HL-60/S4 treated with phorbol 12-myristate 13-acetate at 8.2 ng/mL for 4 days and 3 days (cell line): ENCODE measurements around the gene NEXMIF.
"Not testable (repeated sequence)": the region's sequence is repeated elsewhere in the genome, so short reads cannot be mapped to it uniquely, and the experiment has no call there.

Source experiments
- in situ Hi-C: fragments of 300-500 bp; cut with MboI; formaldehyde crosslinking; loops from 2 replicates; pipeline ENCODE4 v1.15.0; 2022; ENCODE audit warnings: low sequenced_read_pairs

Gene NEXMIF

DNA sequence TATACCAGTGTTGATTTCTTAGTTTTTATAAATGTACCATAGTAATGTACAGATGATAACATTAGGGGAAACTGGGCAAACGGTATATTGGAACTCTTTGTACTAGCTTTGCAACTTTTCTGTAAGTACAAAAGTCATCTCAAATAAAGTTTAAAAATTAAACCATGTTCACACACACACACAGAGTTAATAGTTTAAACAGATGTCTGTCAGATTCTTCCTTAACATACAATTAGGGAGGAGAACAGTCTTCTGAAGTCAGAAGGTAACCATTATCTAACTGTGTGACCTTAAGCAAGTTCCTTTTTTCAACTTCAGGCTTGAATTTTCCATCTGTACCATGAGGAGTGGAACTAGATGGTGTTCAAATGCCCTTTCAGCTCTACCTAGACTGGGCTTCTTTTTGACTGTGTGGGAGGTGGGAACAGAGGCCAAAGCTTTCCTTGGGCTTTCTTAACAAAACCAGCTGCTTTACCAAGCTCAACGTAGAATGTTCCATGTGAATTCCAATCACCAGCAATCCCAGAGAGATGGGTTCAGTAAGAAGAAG lies 127.8 kb downstream of the NEXMIF start:
- in situ Hi-C loops, result no loop called here

DNA sequence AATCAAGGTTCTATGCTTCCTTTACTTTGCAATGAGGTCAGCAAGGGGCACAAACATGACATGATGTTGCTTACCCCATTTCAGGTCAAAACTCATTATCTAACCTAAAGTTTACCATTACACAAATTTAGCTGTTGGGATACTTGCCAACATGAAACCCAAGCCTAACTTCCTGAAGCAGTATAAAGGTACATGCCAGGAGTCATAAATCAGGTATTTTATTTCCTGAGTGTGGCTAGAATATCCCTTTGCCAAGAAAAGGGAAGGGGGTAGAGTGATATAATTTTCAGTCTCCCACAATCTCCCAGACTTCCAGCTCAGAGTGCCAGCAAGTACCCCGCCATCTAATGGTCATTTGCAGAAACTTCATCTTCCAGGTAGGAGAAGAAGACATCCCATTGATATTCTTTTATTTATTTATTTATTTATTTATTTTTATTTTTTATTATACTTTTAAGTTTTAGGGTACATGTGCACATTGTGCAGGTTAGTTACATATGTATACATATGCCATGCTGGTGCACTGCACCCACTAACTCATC lies 136.6 kb downstream of the NEXMIF start:
- in situ Hi-C loops, result no loop called here

DNA sequence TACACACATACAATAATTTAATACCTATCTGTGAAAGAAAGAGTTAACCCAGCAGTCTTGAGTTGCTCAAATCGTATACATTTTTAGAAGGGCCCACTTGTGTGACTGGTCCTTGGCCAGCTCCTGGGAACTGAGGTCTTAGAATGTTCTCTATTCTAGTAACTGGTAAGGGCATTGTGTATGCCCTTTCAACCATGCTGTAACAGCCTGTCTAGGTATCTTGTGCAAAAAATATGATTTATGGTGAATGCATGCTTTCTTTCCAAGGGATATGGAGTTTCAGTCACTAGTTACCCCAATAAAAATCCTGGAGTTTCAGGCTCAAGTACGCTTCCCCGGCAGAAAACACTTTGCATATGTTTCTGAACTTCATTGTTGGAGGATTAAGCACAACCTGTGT lies 140.6 kb downstream of the NEXMIF start:
- in situ Hi-C loops, result no loop called here

DNA sequence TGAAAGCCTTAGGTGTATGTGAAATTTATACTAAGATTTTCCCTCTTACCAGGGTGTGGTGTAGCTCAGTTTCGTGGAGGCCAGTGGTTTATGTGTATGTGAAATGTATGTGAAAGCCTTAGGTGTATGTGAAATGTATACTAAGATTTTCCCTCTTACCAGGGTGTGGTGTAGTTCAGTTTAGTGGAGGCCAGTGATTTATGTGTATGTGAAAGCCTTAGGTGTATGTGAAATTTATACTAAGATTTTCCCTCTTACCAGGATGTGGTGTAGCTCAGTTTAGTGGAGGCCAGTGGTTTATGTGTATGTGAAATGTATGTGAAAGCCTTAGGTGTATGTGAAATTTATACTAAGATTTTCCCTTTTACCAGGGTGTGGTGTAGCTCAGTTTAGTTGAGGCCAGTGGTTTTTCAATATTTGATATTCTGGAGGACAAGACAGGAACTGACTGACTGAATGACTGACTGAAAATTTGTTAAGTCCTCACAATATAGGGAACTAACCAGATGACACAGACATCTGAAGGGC lies 143.7 kb downstream of the NEXMIF start:
- in situ Hi-C loops, result no loop called here

DNA sequence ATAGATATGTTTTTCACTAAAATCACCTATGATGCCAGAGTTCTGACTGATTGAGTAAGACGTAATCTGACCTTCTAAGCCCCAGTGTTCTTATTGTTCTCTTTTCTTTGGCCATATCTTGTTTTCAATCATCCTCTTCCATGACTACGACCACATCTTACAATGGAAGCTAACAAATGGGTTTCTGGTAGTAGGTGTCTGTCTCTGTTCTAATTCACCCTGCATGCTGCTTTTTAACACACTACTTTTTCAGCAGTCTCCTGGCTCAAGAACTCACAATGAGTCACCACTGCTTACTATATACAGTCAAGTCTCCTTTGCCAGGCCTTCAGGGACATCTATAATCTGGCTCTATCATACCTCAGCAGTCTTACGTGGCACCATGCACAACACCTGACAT lies 146.1 kb downstream of the NEXMIF start:
- in situ Hi-C loops, result no loop called here

DNA sequence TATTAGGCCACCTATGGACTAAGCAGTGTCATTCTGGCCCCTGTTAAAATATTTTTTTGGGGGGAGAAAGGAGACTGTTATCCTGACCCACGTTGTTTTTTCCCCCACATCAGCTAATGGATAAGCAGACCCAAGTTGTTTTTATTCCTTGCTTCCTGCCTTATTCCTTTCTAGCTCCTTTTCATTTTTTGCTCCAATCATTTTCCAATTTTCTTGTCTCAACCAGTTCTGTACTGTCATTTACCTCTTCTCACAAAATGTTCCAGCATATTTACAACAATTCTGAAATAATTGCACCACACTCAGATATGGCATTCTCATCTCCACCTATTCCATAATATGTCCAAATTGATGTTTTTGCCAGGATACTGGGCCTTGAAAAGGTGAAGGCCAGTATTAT lies 150.3 kb downstream of the NEXMIF start:
- in situ Hi-C loops, result no loop called here

DNA sequence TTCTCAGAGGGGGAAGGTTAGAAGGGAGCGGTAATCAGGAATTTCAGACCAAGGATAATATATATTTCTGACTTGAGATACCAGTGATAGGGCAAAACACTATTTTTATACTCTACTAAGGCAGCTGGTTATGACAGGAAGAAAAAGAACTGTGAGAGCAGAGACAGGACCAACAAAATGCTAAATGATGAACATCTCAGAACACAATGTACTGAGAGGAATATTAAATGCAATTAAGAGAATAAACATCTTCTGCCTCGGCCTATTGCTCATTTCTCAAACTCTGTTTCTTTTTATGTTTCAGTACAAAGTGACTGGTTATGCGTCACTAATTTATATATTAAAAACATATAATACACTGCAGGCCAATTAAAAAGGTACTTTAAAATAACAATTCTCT lies 188.8 kb downstream of the NEXMIF start:
- in situ Hi-C loops, result no loop called here

DNA sequence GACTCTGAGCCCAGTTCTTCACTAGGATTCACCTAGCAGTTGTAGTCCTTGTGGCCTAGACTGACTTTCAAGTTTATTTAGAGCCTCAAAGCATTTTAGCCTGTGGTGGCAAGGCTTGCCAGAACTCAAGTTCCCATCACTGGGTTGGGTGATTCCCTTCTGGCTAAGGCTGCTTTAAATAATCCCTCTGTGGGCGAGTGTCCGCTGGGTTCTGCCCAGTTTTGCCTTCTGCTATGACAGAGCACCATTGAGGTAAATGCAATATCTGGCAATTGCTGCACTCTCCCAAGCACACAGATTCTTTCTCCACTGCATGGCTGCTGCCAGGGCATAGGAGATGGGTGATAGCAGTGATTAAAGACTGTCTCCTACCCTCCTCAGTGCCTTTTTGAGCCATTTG lies 220.0 kb downstream of the NEXMIF start:
- in situ Hi-C loops, result no loop called here

DNA sequence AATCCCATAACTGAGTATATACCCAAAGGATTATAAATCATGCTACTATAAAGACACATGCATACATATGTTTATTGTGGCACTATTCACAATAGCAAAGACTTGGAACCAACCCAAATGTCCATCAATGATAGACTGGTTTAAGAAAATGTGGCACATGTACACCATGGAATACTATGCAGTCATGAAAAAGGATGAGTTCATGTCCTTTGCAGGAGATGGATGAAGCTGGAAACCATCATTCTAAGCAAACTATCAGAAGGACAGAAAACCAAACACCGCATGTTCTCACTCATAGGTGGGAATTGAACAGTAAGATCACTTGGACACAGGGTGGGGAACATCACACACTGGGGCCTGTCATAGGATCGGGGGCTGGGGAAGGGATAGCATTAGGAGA lies 223.9 kb downstream of the NEXMIF start:
- in situ Hi-C loops, result not testable (repeated sequence)

DNA sequence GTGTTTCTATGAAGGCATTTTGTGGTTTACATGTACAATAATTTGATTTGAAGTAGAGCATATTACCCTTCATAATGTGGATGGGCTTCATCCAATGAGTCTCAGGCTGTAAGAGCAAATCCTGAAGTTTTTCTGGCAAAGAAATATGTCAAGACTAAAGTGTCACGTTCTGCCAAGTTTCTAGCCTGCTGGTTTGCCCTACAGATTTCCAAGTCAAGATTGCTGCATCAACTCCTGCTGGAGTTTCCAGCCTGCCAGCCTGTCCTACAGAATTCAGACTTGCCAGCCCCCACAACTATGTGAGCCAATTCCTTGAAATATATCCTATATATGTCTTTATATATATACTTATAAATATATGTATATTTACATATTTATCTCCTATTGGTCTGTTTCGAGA lies 240.8 kb downstream of the NEXMIF start:
- in situ Hi-C loops, result no loop called here
